ENCODE measurements around the gene SSTR5. TPM values are rescaled to one million over a fixed set of nuclear protein-coding genes. Genes with fewer than 3 reads are reported as not detected.
"Not testable (repeated sequence)": the region's sequence is repeated elsewhere in the genome, so short reads cannot be mapped to it uniquely, and the experiment has no call there.

The SSTR5 gene
- total RNA-seq, 4 donors from 2014 or later: not detected

DNA sequence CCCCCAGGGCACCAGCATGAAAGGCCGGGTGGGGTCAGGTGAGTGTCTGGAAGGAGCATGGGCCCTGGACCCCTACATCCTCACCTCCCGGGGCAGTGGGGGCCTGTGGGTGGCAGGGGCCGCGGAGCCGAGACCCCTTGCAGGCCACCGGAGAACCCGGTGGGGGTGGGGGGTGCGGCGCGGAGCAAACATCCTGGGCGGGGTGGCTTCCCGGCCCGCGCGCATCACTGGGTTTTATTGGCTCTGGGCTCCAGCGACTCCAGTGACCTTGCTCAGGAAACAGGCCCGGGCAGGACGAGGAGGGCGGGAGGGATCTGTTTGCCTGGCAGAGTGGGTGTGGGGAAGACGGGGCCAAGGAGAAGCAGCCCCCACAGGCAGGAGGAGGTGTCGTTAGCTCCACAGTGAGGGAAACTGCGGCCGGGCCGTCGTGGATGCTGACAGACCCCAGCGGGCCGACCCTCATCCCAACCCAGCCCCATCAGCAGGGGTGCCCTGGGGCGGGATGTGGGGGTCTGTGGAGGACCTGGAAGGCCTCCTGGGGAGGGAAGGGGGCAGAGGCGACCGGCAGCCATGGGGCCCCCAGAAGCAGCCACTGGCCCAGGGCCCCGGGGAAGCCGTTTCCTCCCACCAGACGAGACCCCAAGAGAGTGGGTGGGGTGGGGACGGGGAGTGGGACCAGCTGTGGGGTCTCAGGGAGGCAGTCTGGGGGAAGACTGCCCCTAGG, 10.6 kb downstream of the SSTR5 start:
- Histone ChIP-seq H3K27me3 (peaks cover 99% of the 10 kb centered on the region), H3K36me3 (no peaks in the 10 kb centered on the region), H3K27ac (no peak overlapping the region), H3K9me3 (peaks cover 0 to 33% (median 0%) of the 10 kb centered on the region in 3 donors), H3K4me1 (peaks cover 0 to 10% (median 0%) of the 10 kb centered on the region in 3 donors), H3K4me3 (no peak overlapping the region)
- ATAC-seq: no peak
- WGBS, 2 donors (ENCODE audit: low coverage in 1 of 2): 44 to 61% methylated on average over 4 to 5 of the region's 34 CpGs
- TF ChIP-seq EP300 (IDR thresholded peaks at IDR 0.05) (no peak), POLR2AphosphoS5 (IDR thresholded peaks at IDR 0.05) (no peak)

DNA sequence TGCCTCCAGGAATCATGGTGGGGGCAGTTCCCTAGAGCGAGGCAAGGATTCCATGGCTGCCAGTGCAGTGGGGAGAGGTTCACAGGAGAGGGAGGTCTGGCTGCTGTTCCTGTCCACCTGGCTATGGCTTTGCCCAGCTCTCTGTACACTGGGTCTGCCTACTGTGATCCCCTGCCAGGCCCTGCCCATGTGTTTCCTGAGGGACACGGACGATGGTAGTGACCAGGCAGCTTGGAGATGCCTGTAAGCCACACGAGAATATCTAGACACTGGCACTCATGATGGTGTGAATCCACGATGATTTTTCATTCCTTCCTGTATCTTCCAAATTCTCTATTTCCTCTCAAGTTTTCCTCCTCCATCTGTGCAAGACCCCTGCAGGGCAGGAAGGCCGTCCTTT, 12.4 kb downstream of the SSTR5 start:
- peaks cover 0 to 33% (median 0%) of the 10 kb centered on the region in 3 donors for H3K9me3 ChIP-seq
- 80% methylated on average over 3 of the region's 6 CpGs; no CpG with 5 or more reads in 1 of the 2 donors for whole genome bisulfite sequencing, 2 donors (ENCODE audit: low coverage in 1 of 2)
- no peak overlapping the region for H3K4me3 ChIP-seq
- no peaks in the 10 kb centered on the region for H3K36me3 ChIP-seq
- peaks cover 0 to 12% (median 5%) of the 10 kb centered on the region in 3 donors for H3K4me1 ChIP-seq
- peaks cover 99% of the 10 kb centered on the region for H3K27me3 ChIP-seq
- ATAC-seq: no peak
- no peak overlapping the region for H3K27ac ChIP-seq
- TF ChIP-seq, protein P1, sequence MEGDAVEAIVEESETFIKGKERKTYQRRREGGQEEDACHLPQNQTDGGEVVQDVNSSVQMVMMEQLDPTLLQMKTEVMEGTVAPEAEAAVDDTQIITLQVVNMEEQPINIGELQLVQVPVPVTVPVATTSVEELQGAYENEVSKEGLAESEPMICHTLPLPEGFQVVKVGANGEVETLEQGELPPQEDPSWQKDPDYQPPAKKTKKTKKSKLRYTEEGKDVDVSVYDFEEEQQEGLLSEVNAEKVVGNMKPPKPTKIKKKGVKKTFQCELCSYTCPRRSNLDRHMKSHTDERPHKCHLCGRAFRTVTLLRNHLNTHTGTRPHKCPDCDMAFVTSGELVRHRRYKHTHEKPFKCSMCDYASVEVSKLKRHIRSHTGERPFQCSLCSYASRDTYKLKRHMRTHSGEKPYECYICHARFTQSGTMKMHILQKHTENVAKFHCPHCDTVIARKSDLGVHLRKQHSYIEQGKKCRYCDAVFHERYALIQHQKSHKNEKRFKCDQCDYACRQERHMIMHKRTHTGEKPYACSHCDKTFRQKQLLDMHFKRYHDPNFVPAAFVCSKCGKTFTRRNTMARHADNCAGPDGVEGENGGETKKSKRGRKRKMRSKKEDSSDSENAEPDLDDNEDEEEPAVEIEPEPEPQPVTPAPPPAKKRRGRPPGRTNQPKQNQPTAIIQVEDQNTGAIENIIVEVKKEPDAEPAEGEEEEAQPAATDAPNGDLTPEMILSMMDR (IDR thresholded peaks at IDR 0.05): no peak
- no peak for TF ChIP-seq POLR2AphosphoS5 (IDR thresholded peaks at IDR 0.05)
- TF ChIP-seq EP300 (IDR thresholded peaks at IDR 0.05): no peak
- no peak for TF ChIP-seq POLR2A (IDR thresholded peaks at IDR 0.05)

DNA sequence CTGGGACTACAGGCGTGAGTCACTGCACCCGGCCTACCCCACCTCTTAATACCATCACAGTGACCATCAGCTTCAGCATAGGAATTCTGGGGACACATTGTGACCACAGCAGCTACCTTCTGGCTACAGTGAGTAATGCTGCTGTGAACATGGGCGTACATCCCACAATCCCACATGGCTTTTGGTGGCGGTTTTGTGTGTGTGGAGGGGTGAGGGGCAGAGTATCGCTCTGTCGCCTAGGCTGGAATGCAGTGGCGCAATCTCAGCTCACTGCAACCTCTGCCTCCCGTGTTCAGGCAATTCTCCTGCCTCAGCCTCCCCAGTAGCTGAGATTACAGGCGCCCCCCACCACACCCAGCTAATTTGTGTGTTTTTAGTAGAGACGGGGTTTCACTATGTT, 13.9 kb downstream of the SSTR5 start:
- H3K27ac ChIP-seq, ATAC-seq, H3K4me3 ChIP-seq, H3K36me3 ChIP-seq: not testable (repeated sequence)
- Histone ChIP-seq H3K9me3 (peaks cover 0 to 33% (median 0%) of the 10 kb centered on the region in 3 donors), H3K4me1 (peaks cover 0 to 25% (median 8%) of the 10 kb centered on the region in 3 donors), H3K27me3 (peaks cover 99% of the 10 kb centered on the region)
- WGBS, 2 donors (ENCODE audit: low coverage in 1 of 2): 50 to 58% methylated on average over 2 to 6 of the region's 10 CpGs

DNA sequence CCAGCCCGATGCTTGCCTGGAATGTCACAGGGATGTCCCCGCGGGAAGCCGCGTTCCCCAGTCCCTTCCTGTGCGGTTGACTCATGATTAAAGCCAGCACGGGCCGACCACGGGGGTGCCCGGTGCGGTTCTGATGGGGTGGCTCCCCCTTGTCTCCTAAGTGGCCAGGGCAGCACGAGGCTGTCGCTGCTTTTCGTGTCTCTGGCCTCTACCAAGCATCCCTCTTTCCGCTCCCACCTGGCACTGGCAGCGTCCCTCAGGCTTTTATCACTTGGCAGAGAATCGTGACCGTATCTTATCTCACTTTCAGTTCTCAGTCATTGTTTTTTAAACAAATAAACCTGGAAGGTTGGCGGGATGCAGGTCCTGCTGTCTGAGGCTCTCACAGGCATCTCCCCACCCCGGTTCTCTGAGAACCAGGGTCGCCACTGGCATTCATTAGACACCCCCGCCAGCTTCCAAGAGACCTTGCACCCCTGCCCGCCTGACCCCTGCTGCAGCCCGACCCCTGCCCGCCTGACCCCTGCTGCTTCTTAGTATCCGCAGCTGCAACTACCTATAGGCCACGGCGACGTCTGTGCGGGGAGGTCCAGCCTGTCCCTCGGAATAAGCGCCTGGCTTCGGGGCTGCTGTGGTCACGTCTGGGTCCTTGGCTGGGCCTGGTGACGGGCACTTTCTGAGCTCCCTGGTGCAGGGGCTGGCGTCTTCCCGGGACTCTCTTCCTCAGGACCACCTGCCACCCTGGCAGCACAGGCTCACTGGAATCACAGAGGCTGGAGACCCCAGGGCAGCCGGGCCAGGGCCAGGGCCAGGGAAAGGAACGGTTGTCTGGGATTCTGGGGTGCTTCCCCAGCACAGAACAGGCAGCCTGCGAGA, 16.0 kb downstream of the SSTR5 start:
- peaks cover 87% of the 10 kb centered on the region for H3K27me3 ChIP-seq
- 62 to 73% methylated on average over 3 to 12 of the region's 40 CpGs for WGBS, 2 donors (ENCODE audit: low coverage in 1 of 2)
- no peak for ATAC-seq
- H3K36me3 ChIP-seq: no peaks in the 10 kb centered on the region
- TF ChIP-seq EP300 (IDR thresholded peaks at IDR 0.05): no peak
- TF ChIP-seq POLR2AphosphoS5 (IDR thresholded peaks at IDR 0.05): no peak
- H3K4me3 ChIP-seq: no peak overlapping the region
- H3K4me1 ChIP-seq: peaks cover 0 to 25% (median 8%) of the 10 kb centered on the region in 3 donors
- peaks cover 0 to 29% (median 0%) of the 10 kb centered on the region in 3 donors for H3K9me3 ChIP-seq
- no peak overlapping the region for H3K27ac ChIP-seq

DNA sequence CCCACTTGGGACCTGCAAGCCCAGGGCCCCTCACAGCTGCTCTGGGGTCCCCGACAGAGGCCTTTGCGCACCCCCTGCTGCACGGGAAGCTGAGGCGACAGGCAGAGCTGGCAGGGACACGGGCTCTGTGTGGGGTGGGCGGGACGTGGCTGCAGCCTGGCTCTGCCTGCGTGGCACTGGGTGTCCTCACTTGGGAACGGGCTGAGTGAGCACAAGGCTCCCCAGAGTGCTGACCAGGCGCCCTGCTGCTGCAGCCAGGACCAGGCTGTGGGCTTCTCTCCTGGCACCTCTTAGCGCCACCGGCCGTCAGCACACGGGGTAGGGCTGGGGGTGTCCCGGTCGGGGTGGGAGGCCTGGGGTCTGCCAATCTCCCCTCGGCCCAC, 16.9 kb downstream of the SSTR5 start:
- Histone ChIP-seq H3K27ac (no peak overlapping the region), H3K27me3 (peaks cover 78% of the 10 kb centered on the region), H3K9me3 (peaks cover 0 to 20% (median 0%) of the 10 kb centered on the region in 3 donors), H3K4me3 (peak overlapping the region in 1 of 2 donors; percentile 19), H3K36me3 (no peaks in the 10 kb centered on the region), H3K4me1 (peaks cover 0 to 25% (median 8%) of the 10 kb centered on the region in 3 donors)
- TF ChIP-seq EP300 (IDR thresholded peaks at IDR 0.05) (no peak), POLR2AphosphoS5 (IDR thresholded peaks at IDR 0.05) (no peak), POLR2A (IDR thresholded peaks at IDR 0.05) (no peak)
- TF ChIP-seq, protein P1 (IDR thresholded peaks at IDR 0.05): no peak
- no CpG with 5 or more reads among the region's 17 CpGs for WGBS, 2 donors (ENCODE audit: low coverage in 1 of 2)
- ATAC-seq: peak; percentile 20

DNA sequence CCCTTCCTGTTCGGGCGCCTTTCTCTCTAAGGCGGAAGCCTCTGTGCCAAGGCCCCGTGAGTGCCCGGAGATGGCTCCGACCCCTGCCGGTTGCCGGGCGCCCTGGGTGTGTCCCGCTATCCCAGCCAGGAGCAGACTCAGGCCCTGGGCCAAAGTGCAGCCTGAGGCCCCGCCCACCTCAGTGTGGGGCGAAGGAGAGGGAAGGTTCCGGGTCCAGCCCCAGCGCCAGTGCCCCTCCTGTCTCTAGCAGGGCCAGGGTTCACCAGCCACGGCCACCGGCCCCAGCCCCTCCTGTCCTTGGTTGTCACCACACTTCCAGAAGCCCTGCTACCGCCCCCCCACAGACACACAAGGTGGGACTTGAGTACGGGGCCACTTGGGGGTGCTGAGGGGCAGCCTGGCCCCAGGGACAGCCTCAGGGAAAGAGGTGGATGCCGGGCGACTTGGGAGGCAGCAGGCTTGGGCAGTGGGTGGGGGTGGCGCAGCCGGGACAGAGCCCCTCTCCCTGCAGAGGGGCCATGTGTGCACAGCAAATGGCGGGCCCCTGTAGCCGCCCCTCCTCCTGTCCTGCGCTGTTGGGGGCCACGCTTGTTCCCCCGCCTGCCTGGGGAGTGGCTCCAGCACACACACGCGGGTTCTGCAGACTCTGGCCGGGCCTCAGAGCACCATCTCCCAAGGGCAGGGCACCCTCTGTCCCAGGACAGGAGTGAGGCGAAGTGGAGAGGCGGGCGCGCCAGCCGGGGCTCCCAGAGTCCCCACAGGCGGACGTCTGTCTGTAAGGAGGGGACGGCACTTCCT, 17.5 kb downstream of the SSTR5 start:
- no peak for TF ChIP-seq EP300 (IDR thresholded peaks at IDR 0.05)
- TF ChIP-seq POLR2AphosphoS5 (IDR thresholded peaks at IDR 0.05): no peak
- no peak for TF ChIP-seq POLR2A (IDR thresholded peaks at IDR 0.05)
- TF ChIP-seq, protein P1 (IDR thresholded peaks at IDR 0.05): no peak
- peaks cover 72% of the 10 kb centered on the region for H3K27me3 ChIP-seq
- peaks cover 0 to 14% (median 0%) of the 10 kb centered on the region in 3 donors for H3K9me3 ChIP-seq
- peak; percentile 63 for ATAC-seq
- 20% methylated on average over 1 of the region's 38 CpGs; no CpG with 5 or more reads in 1 of the 2 donors for WGBS, 2 donors (ENCODE audit: low coverage in 1 of 2)
- peaks cover 0 to 25% (median 8%) of the 10 kb centered on the region in 3 donors for H3K4me1 ChIP-seq
- peak overlapping the region in 1 of 2 donors; percentile 19 for H3K4me3 ChIP-seq
- H3K36me3 ChIP-seq: no peaks in the 10 kb centered on the region
- no peak overlapping the region for H3K27ac ChIP-seq

Data from gastroesophageal sphincter (tissue), 4 donors.